Endothelial cell of umbilical vein (primary cell): ENCODE measurements around the gene SYNE1.
"Not testable (repeated sequence)": the region's sequence is repeated elsewhere in the genome, so short reads cannot be mapped to it uniquely, and the experiment has no call there.

Experiments
- GATA2 ChIP-seq: IDR thresholded peaks from 2 replicates; pipeline ENCODE4 v1.7.0; 2011; ENCODE audit warnings: low read depth, mild to moderate bottlenecking, moderate library complexity, mixed read lengths, low read length; ENCODE audit not compliant: insufficient read length, insufficient read depth
- POLR2A ChIP-seq: IDR thresholded peaks from 2 replicates; pipeline ENCODE4 v1.6.1; 2012; ENCODE audit warnings: low read depth, mild to moderate bottlenecking, control low read depth, low read length
- TF ChIP-seq, protein P1 (sequence below), 2 donors: IDR thresholded peaks; 1 replicate in 1 of 2; 2 replicates in 1 of 2; pipeline ENCODE4 v1.5.1; 2011; ENCODE audit warnings: low read length in 2 of 2, mild to moderate bottlenecking in 2 of 2, moderate library complexity in 2 of 2, control low read depth in 1 of 2, inconsistent platforms in 1 of 2, low read depth in 1 of 2; ENCODE audit not compliant: insufficient read depth in 1 of 2; ENCODE audit errors: extremely low read depth in 1 of 2

DNA sequence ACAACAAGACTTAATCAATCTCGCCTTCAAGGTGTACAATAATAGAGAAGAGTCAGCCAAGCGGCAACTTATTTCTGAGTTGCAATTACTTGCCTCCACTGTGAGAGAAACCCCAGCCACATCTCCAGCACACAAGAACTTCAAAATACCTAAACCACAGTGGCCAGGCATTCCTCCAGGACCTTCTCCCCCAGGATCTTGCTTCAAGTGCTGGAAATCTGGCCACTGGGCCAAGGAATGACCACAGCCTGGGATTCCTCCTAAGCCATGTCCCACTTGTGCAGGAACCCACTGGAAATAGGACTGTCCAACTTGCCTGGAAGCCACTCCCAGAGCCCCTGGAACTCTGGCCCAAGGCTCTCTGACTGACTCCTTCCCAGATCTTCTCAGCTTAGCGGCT, 144.9 kb downstream of the SYNE1 start:
- TF ChIP-seq, protein P1, sequence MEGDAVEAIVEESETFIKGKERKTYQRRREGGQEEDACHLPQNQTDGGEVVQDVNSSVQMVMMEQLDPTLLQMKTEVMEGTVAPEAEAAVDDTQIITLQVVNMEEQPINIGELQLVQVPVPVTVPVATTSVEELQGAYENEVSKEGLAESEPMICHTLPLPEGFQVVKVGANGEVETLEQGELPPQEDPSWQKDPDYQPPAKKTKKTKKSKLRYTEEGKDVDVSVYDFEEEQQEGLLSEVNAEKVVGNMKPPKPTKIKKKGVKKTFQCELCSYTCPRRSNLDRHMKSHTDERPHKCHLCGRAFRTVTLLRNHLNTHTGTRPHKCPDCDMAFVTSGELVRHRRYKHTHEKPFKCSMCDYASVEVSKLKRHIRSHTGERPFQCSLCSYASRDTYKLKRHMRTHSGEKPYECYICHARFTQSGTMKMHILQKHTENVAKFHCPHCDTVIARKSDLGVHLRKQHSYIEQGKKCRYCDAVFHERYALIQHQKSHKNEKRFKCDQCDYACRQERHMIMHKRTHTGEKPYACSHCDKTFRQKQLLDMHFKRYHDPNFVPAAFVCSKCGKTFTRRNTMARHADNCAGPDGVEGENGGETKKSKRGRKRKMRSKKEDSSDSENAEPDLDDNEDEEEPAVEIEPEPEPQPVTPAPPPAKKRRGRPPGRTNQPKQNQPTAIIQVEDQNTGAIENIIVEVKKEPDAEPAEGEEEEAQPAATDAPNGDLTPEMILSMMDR (IDR thresholded peaks at IDR 0.05; ENCODE audit: extremely low read depth in 1 of 2, insufficient read depth in 1 of 2, low read depth in 1 of 2, low read length in 2 of 2), result not testable (repeated sequence)
- not testable (repeated sequence) for TF ChIP-seq GATA2, POLR2A
